ENCODE results near the gene C13orf46. TPM values are rescaled to one million over a fixed set of nuclear protein-coding genes. Genes with fewer than 3 reads are reported as not detected.

C13orf46 gene
- polyA plus RNA-seq, 1 experiment = 0.65 TPM

- TF ChIP-seq CTCF (IDR thresholded peaks at IDR 0.05; ENCODE audit: insufficient read depth, low read depth, low read length) = no peak
- ChIA-PET POLR2A (no interaction called here), CTCF (interaction anchor here (1.3 kb wide), 1 partner anchor 84 kb away, joined by 3 read pairs; no protein-coding TSS in a partner anchor)
- no peaks in the 10 kb centered on the region for H3K27me3 ChIP-seq (ENCODE audit: control insufficient read depth, insufficient read depth, low read length)
- peak; percentile 99 for DNase-seq (ENCODE audit: low read depth)
- no peaks in the 10 kb centered on the region for H3K36me3 ChIP-seq (ENCODE audit: control insufficient read depth, insufficient read depth, low read length)
- no peak overlapping the region for H3K4me3 ChIP-seq (ENCODE audit: low read depth, low read length)
Observed at GRCh38 chr13:113927661-113928581, 46.0 kb downstream of the C13orf46 start.

DNA sequence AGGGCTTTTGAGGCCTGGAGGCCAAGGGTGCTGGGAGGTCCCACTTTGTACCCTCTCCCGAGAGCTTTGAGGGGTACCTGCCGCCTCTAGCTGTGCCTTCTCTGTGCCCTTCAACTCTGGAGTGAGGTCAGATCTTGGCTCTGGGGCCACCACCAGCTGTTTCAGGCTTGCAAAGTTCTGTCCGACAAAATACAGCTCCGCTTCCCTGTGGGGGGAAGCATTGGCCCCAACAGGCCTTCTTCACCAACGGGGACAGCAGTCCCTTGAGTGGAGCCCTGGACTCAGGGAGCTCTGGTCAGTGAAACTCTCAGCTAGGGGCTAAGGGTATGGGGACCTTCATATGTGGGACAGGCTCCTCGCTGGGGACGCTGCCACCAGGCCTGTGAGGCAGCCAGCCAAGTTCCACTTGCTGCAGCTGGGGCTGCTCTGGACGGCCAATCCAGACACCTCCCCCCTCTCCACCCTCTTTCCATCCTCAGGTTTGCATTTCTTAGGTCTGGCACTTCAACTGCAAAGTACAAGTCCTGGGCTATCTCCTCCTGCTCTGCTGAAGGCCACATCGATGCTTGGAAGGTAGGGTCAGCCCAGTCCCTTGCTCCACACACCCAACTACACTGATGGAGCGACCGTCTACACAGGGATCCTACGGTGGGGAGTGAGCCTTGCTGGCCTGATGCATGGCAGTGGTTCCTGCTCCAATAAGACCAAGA lies 46.8 kb downstream of the C13orf46 start:
- CTCF ChIA-PET = interaction anchor here (0.8 to 1.4 kb wide), 3 partner anchors 9 to 20 kb away, joined by 3 to 4 read pairs (median 3); no protein-coding TSS in a partner anchor
- DNase-seq (ENCODE audit: low read depth) = no peak
- TF ChIP-seq CTCF (IDR thresholded peaks at IDR 0.05; ENCODE audit: insufficient read depth, low read depth, low read length) = no peak
- Histone ChIP-seq H3K4me3 (ENCODE audit: low read depth, low read length) (no peak overlapping the region), H3K27me3 (ENCODE audit: control insufficient read depth, insufficient read depth, low read length) (no peaks in the 10 kb centered on the region), H3K36me3 (ENCODE audit: control insufficient read depth, insufficient read depth, low read length) (no peaks in the 10 kb centered on the region)
- POLR2A ChIA-PET = interaction anchor here (0.7 to 1.0 kb wide), 2 partner anchors 90 to 200 kb away, joined by 3 read pairs; no protein-coding TSS in a partner anchor

DNA sequence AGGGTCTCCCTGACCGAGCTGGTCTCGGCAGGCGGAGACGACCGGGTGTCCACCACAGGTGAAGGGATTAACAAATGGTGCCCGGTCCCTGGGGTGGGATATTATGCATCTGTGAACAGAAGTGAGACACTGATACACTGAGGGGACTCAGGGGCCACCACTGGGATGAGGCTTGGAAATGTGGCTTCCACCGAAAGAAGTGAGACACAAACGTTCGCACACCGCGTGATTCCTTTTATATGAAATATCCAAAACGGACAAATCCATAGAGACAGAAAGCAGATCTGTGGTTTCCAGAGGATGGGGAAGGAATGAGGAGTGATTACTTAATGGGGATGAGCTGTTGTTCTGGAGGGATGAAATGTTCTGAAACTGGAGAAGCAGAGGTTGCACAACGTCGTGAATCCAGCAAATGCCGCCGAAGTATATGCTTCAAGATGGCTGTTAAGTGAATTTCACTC lies 47.5 kb downstream of the C13orf46 start:
- ChIA-PET CTCF (interaction anchor here (0.8 to 1.4 kb wide), 3 partner anchors 8 to 21 kb away, joined by 3 to 4 read pairs (median 3); no protein-coding TSS in a partner anchor), POLR2A (interaction anchor here (0.7 to 1.0 kb wide), 2 partner anchors 89 to 199 kb away, joined by 3 read pairs; no protein-coding TSS in a partner anchor)
- DNase-seq (ENCODE audit: low read depth) = peak; percentile 72
- TF ChIP-seq CTCF (IDR thresholded peaks at IDR 0.05; ENCODE audit: insufficient read depth, low read depth, low read length) = no peak
- H3K27me3 ChIP-seq (ENCODE audit: control insufficient read depth, insufficient read depth, low read length) = no peaks in the 10 kb centered on the region
- H3K36me3 ChIP-seq (ENCODE audit: control insufficient read depth, insufficient read depth, low read length) = no peaks in the 10 kb centered on the region
- no peak overlapping the region for H3K4me3 ChIP-seq (ENCODE audit: low read depth, low read length)

DNA sequence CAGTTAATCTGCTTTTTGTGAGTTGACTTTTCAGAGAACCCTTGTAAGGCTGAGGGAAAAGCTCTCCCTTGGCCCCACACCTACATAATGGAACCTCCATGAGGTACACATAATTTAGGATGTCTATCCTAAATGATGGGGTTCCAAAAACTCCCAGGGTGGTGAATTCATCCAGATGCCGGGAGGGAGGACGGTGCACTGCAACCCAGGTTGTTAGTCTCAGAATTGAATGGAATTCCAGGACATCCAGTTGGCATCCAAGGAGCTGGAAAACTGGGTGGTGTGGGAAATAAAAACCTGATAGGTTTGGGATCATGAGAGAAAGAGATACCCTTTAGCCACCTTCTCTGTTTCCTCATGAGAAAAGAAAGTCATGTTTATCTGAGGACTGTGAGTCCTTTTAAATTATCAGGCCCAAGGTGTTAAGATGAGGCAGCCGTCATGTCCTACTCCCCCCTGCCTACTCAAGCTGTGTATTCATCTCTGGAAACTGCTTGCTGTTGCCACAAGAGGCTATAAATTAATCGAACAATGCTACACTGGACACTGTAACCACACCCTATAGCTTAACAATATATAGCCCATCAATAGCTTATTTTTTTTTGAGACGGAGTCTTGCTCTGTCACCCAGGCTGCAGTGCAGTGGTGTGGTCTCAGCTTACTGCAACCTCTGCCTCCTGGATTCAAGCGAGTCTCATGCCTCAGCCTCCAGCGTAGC lies 49.5 kb downstream of the C13orf46 start:
- Histone ChIP-seq H3K4me3 (ENCODE audit: low read depth, low read length) (no peak overlapping the region), H3K27me3 (ENCODE audit: control insufficient read depth, insufficient read depth, low read length) (no peaks in the 10 kb centered on the region), H3K36me3 (ENCODE audit: control insufficient read depth, insufficient read depth, low read length) (no peaks in the 10 kb centered on the region)
- DNase-seq (ENCODE audit: low read depth) = no peak
- CTCF ChIA-PET = interaction anchor here (1.0 to 1.4 kb wide), 4 partner anchors 10 to 104 kb away, joined by 3 to 4 read pairs (median 3); no protein-coding TSS in a partner anchor
- POLR2A ChIA-PET = no interaction called here
- TF ChIP-seq CTCF (IDR thresholded peaks at IDR 0.05; ENCODE audit: insufficient read depth, low read depth, low read length) = no peak
